ENCODE data around the gene SPAG16.
"Not testable (repeated sequence)": the region's sequence is repeated elsewhere in the genome, so short reads cannot be mapped to it uniquely, and the experiment has no call there.

DNA sequence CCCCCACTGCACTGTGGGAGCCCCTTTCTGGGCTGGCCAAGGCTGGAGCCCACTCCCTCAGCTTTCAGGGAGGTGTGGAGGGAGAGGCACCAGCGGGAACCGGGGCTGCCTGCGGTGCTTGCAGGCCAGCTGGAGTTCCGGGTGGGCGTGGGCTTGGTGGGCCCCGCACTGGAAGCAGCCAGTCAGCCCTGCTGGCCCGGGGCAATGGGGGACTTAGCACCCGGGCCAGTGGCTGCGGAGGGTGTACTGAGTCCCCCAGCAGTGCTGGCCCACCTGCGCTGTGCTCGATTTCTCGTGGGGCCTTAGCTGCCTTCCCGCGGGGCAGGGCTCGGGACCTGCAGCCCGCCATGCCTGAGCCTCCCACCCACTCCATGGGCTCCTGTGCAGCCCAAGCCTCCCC lies 434.1 kb downstream of the SPAG16 start:
- TF ChIP-seq, protein P1, sequence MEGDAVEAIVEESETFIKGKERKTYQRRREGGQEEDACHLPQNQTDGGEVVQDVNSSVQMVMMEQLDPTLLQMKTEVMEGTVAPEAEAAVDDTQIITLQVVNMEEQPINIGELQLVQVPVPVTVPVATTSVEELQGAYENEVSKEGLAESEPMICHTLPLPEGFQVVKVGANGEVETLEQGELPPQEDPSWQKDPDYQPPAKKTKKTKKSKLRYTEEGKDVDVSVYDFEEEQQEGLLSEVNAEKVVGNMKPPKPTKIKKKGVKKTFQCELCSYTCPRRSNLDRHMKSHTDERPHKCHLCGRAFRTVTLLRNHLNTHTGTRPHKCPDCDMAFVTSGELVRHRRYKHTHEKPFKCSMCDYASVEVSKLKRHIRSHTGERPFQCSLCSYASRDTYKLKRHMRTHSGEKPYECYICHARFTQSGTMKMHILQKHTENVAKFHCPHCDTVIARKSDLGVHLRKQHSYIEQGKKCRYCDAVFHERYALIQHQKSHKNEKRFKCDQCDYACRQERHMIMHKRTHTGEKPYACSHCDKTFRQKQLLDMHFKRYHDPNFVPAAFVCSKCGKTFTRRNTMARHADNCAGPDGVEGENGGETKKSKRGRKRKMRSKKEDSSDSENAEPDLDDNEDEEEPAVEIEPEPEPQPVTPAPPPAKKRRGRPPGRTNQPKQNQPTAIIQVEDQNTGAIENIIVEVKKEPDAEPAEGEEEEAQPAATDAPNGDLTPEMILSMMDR (conservative IDR thresholded peaks at IDR 0.05 in 1 of 2, IDR thresholded peaks at IDR 0.05 in 1 of 2; ENCODE audit: low read depth in 1 of 2, low read length in 2 of 2): not testable (repeated sequence)
- not testable (repeated sequence) for TF ChIP-seq EZH2 (IDR thresholded peaks at IDR 0.05; ENCODE audit: low read length, missing control alignments)

Data from fibroblast of lung (primary cell).